ENCODE results near the gene VWF. TPM values are rescaled to one million over a fixed set of nuclear protein-coding genes. Genes with fewer than 3 reads are reported as not detected.

VWF gene
- total RNA-seq, 2 donors from 2014 or later: 248 to 476 TPM

- H3K36me3 Mint-ChIP-seq (ENCODE audit: low read depth): peaks cover 87% of the 10 kb centered on the region
- Histone ChIP-seq H3K27me3 (ENCODE audit: control insufficient read depth, insufficient read depth, low read length, poor library complexity, severe bottlenecking) (no peaks in the 10 kb centered on the region), H3K9me3 (ENCODE audit: control insufficient read depth, low read length) (no peaks in the 10 kb centered on the region), H3K4me1 (ENCODE audit: control insufficient read depth, insufficient read depth, low read length) (no peaks in the 10 kb centered on the region), H3K9ac (ENCODE audit: extremely low read depth, low read length, poor library complexity, severe bottlenecking) (no peak overlapping the region), H3K36me3 (ENCODE audit: control insufficient read depth, insufficient read depth, low read length) (peaks cover 33% of the 10 kb centered on the region), H3K27ac (ENCODE audit: low read depth, low read length) (no peak overlapping the region), H3K4me3 (ENCODE audit: low read length) (no peak overlapping the region)
- DNase-seq: peak; percentile 28
- no peaks in the 10 kb centered on the region for H3K9me3 Mint-ChIP-seq
- peaks cover 10% of the 10 kb centered on the region for H3K4me1 Mint-ChIP-seq
- H3K27ac Mint-ChIP-seq: no peak overlapping the region
- 91 to 93% methylated on average over 2 to 4 of the region's 4 CpGs for WGBS, 2 experiments (ENCODE audit: insufficient coverage in 1 of 2, insufficient read length in 1 of 2)
- H3K27me3 Mint-ChIP-seq (ENCODE audit: insufficient read depth): no peaks in the 10 kb centered on the region
- no peak for TF ChIP-seq CTCF (conservative IDR thresholded peaks at IDR 0.05)
- no peak overlapping the region for H3K4me3 Mint-ChIP-seq
Measured at GRCh38 chr12:6095269-6095668, 29.2 kb downstream of the VWF start.

GRCh38 chr12:6093764-6094163 is 30.7 kb downstream of the VWF start:
- Mint-ChIP-seq H3K9me3 (no peaks in the 10 kb centered on the region), H3K36me3 (ENCODE audit: low read depth) (peaks cover 94% of the 10 kb centered on the region), H3K4me1 (peaks cover 20% of the 10 kb centered on the region), H3K4me3 (no peak overlapping the region), H3K27ac (peak overlapping the region; percentile 74), H3K27me3 (ENCODE audit: insufficient read depth) (no peaks in the 10 kb centered on the region)
- no peak overlapping the region for H3K27ac ChIP-seq (ENCODE audit: low read depth, low read length)
- H3K9ac ChIP-seq (ENCODE audit: extremely low read depth, low read length, poor library complexity, severe bottlenecking): no peak overlapping the region
- peaks cover 6% of the 10 kb centered on the region for H3K4me1 ChIP-seq (ENCODE audit: control insufficient read depth, insufficient read depth, low read length)
- peaks cover 30% of the 10 kb centered on the region for H3K36me3 ChIP-seq (ENCODE audit: control insufficient read depth, insufficient read depth, low read length)
- no peak overlapping the region for H3K4me3 ChIP-seq (ENCODE audit: low read length)
- H3K9me3 ChIP-seq (ENCODE audit: control insufficient read depth, low read length): no peaks in the 10 kb centered on the region
- 96 to 100% methylated on average over 2 of the region's 2 CpGs for WGBS, 2 experiments (ENCODE audit: insufficient coverage in 1 of 2, insufficient read length in 1 of 2)
- no peaks in the 10 kb centered on the region for H3K27me3 ChIP-seq (ENCODE audit: control insufficient read depth, insufficient read depth, low read length, poor library complexity, severe bottlenecking)
- peak; percentile 63 for DNase-seq
- no peak for TF ChIP-seq CTCF (conservative IDR thresholded peaks at IDR 0.05)

GRCh38 chr12:6092784-6093722 is 31.4 kb downstream of the VWF start:
- no peak overlapping the region for H3K9ac ChIP-seq (ENCODE audit: extremely low read depth, low read length, poor library complexity, severe bottlenecking)
- peak; percentile 84 for DNase-seq

More at GRCh38 chr12:6092784-6093722, 31.4 kb downstream of the VWF start:
- no peaks in the 10 kb centered on the region for H3K27me3 Mint-ChIP-seq (ENCODE audit: insufficient read depth)
- WGBS, 2 experiments (ENCODE audit: insufficient coverage in 1 of 2, insufficient read length in 1 of 2): 92 to 100% methylated on average over 6 to 9 of the region's 9 CpGs
- Histone ChIP-seq H3K27ac (ENCODE audit: low read depth, low read length) (no peak overlapping the region), H3K9me3 (ENCODE audit: control insufficient read depth, low read length) (no peaks in the 10 kb centered on the region), H3K4me1 (ENCODE audit: control insufficient read depth, insufficient read depth, low read length) (peaks cover 6% of the 10 kb centered on the region), H3K36me3 (ENCODE audit: control insufficient read depth, insufficient read depth, low read length) (peaks cover 28% of the 10 kb centered on the region), H3K4me3 (ENCODE audit: low read length) (no peak overlapping the region), H3K27me3 (ENCODE audit: control insufficient read depth, insufficient read depth, low read length, poor library complexity, severe bottlenecking) (no peaks in the 10 kb centered on the region)
- no peaks in the 10 kb centered on the region for H3K9me3 Mint-ChIP-seq
- no peak for TF ChIP-seq CTCF (conservative IDR thresholded peaks at IDR 0.05)
- peaks cover 94% of the 10 kb centered on the region for H3K36me3 Mint-ChIP-seq (ENCODE audit: low read depth)
- H3K27ac Mint-ChIP-seq: peak overlapping the region; percentile 74
- H3K4me1 Mint-ChIP-seq: peaks cover 22% of the 10 kb centered on the region
- no peak overlapping the region for H3K4me3 Mint-ChIP-seq
